Activated naive CD8-positive, alpha-beta T cell treated with anti-CD3 and anti-CD28 coated beads for 36 hours (primary cell): Measurements from ENCODE around the gene RBMS1. TPM values are rescaled to one million over a fixed set of nuclear protein-coding genes. Genes with fewer than 3 reads are reported as not detected.
A peak's percentile ranks its signal among the peaks of the same experiment; 100 is the strongest.

Experiments used
- DNase-seq: peaks from one replicate; pipeline ENCODE4 v3.0.0; 2021
- H3K27ac Mint-ChIP-seq: one replicate; pipeline ENCODE4 v1.8.0; 2022; ENCODE audit warnings: mild to moderate bottlenecking, moderate library complexity, mixed read lengths
- H3K27me3 Mint-ChIP-seq: one replicate; pipeline ENCODE4 v1.8.0; 2022; ENCODE audit warnings: mild to moderate bottlenecking, mixed read lengths
- H3K36me3 Mint-ChIP-seq: one replicate; pipeline ENCODE4 v1.8.0; 2021; ENCODE audit warnings: mild to moderate bottlenecking, mixed read lengths
- H3K4me1 Mint-ChIP-seq: one replicate; pipeline ENCODE4 v1.8.0; 2021; ENCODE audit warnings: mixed read lengths
- H3K4me3 Mint-ChIP-seq: one replicate; pipeline ENCODE4 v1.8.0; 2022; ENCODE audit warnings: mild to moderate bottlenecking, moderate library complexity, mixed read lengths
- H3K9me3 Mint-ChIP-seq: one replicate; pipeline ENCODE4 v1.8.0; 2022; ENCODE audit warnings: mixed read lengths
- total RNA-seq, 2 experiments: library from RNA; stranded (reverse); gene quantifications; one replicate each; pipeline ENCODE4 v1.2.3, GENCODE V29; 2021

RBMS1 gene
- total RNA-seq, 2 experiments from 2014 or later: 39.3 to 39.9 TPM

GRCh38 chr2:160510617-160511016 is 17.0 kb upstream of the RBMS1 start:
- H3K27ac Mint-ChIP-seq: no peak overlapping the region
- H3K36me3 Mint-ChIP-seq: no peaks in the 10 kb centered on the region
- no peaks in the 10 kb centered on the region for H3K27me3 Mint-ChIP-seq
- H3K9me3 Mint-ChIP-seq: no peaks in the 10 kb centered on the region
- DNase-seq: no peak
- peaks cover 29% of the 10 kb centered on the region for H3K4me1 Mint-ChIP-seq
- no peak overlapping the region for H3K4me3 Mint-ChIP-seq

- Mint-ChIP-seq H3K4me1 (peaks cover 21% of the 10 kb centered on the region), H3K27ac (no peak overlapping the region), H3K4me3 (no peak overlapping the region), H3K27me3 (no peaks in the 10 kb centered on the region), H3K36me3 (no peaks in the 10 kb centered on the region), H3K9me3 (no peaks in the 10 kb centered on the region)
- no peak for DNase-seq
Measured at GRCh38 chr2:160509016-160509415, 15.4 kb upstream of the RBMS1 start.

GRCh38 chr2:160507464-160507863 is 13.9 kb upstream of the RBMS1 start:
- H3K4me1 Mint-ChIP-seq: peaks cover 15% of the 10 kb centered on the region
- H3K27ac Mint-ChIP-seq: no peak overlapping the region
- no peaks in the 10 kb centered on the region for H3K27me3 Mint-ChIP-seq

GRCh38 chr2:160507046-160507407 is 13.4 kb upstream of the RBMS1 start:
- Mint-ChIP-seq H3K27ac (no peak overlapping the region), H3K27me3 (no peaks in the 10 kb centered on the region), H3K9me3 (no peaks in the 10 kb centered on the region), H3K36me3 (no peaks in the 10 kb centered on the region), H3K4me1 (peaks cover 11% of the 10 kb centered on the region), H3K4me3 (no peak overlapping the region)
- DNase-seq: no peak

More at GRCh38 chr2:160507464-160507863, 13.9 kb upstream of the RBMS1 start:
- Mint-ChIP-seq H3K9me3 (no peaks in the 10 kb centered on the region), H3K36me3 (no peaks in the 10 kb centered on the region), H3K4me3 (no peak overlapping the region)
- DNase-seq: no peak

GRCh38 chr2:160506371-160507045 is 12.9 kb upstream of the RBMS1 start:
- Mint-ChIP-seq H3K4me1 (peaks cover 10% of the 10 kb centered on the region), H3K36me3 (no peaks in the 10 kb centered on the region), H3K4me3 (no peak overlapping the region), H3K9me3 (no peaks in the 10 kb centered on the region), H3K27me3 (no peaks in the 10 kb centered on the region), H3K27ac (no peak overlapping the region)
- no peak for DNase-seq

- no peaks in the 10 kb centered on the region for H3K36me3 Mint-ChIP-seq
- H3K27me3 Mint-ChIP-seq: no peaks in the 10 kb centered on the region
- H3K9me3 Mint-ChIP-seq: no peaks in the 10 kb centered on the region
- H3K4me3 Mint-ChIP-seq: no peak overlapping the region
- DNase-seq: no peak
- peaks cover 10% of the 10 kb centered on the region for H3K4me1 Mint-ChIP-seq
- no peak overlapping the region for H3K27ac Mint-ChIP-seq
Measured at GRCh38 chr2:160505256-160505655, 11.6 kb upstream of the RBMS1 start.

GRCh38 chr2:160502478-160502877 is 8.9 kb upstream of the RBMS1 start:
- Mint-ChIP-seq H3K4me3 (no peak overlapping the region), H3K27me3 (no peaks in the 10 kb centered on the region), H3K9me3 (no peaks in the 10 kb centered on the region), H3K4me1 (peaks cover 10% of the 10 kb centered on the region), H3K27ac (no peak overlapping the region), H3K36me3 (no peaks in the 10 kb centered on the region)
- no peak for DNase-seq

GRCh38 chr2:160501370-160501769 is 7.8 kb upstream of the RBMS1 start:
- H3K9me3 Mint-ChIP-seq: no peaks in the 10 kb centered on the region
- no peak for DNase-seq
- H3K27ac Mint-ChIP-seq: no peak overlapping the region
- no peaks in the 10 kb centered on the region for H3K27me3 Mint-ChIP-seq
- H3K36me3 Mint-ChIP-seq: no peaks in the 10 kb centered on the region
- H3K4me3 Mint-ChIP-seq: no peak overlapping the region
- H3K4me1 Mint-ChIP-seq: peaks cover 2% of the 10 kb centered on the region

- no peak for DNase-seq
- Mint-ChIP-seq H3K4me3 (no peak overlapping the region), H3K36me3 (no peaks in the 10 kb centered on the region), H3K4me1 (peaks cover 14% of the 10 kb centered on the region), H3K27ac (no peak overlapping the region), H3K9me3 (no peaks in the 10 kb centered on the region), H3K27me3 (no peaks in the 10 kb centered on the region)
Measured at GRCh38 chr2:160499865-160500264, 6.3 kb upstream of the RBMS1 start.

- Mint-ChIP-seq H3K4me3 (no peak overlapping the region), H3K27ac (no peak overlapping the region), H3K9me3 (no peaks in the 10 kb centered on the region), H3K36me3 (no peaks in the 10 kb centered on the region), H3K27me3 (no peaks in the 10 kb centered on the region), H3K4me1 (peaks cover 21% of the 10 kb centered on the region)
- no peak for DNase-seq
Measured at GRCh38 chr2:160498137-160498536, 4.5 kb upstream of the RBMS1 start.

GRCh38 chr2:160494201-160494644 is 616 bp upstream of the RBMS1 start:
- peak overlapping the region; percentile 85 for H3K4me3 Mint-ChIP-seq
- peaks cover 42% of the 10 kb centered on the region for H3K4me1 Mint-ChIP-seq
- no peak overlapping the region for H3K27ac Mint-ChIP-seq
- H3K9me3 Mint-ChIP-seq: no peaks in the 10 kb centered on the region
- H3K36me3 Mint-ChIP-seq: no peaks in the 10 kb centered on the region
- H3K27me3 Mint-ChIP-seq: no peaks in the 10 kb centered on the region
- DNase-seq: no peak

- peak overlapping the region; percentile 87 for H3K27ac Mint-ChIP-seq
- H3K4me1 Mint-ChIP-seq: peaks cover 55% of the 10 kb centered on the region
- H3K9me3 Mint-ChIP-seq: no peaks in the 10 kb centered on the region
- no peaks in the 10 kb centered on the region for H3K27me3 Mint-ChIP-seq
- H3K4me3 Mint-ChIP-seq: peak overlapping the region; percentile 85
- peak; percentile 80 for DNase-seq
- H3K36me3 Mint-ChIP-seq: peaks cover 4% of the 10 kb centered on the region
Measured at GRCh38 chr2:160492401-160493226, 993 bp downstream of the RBMS1 start.

GRCh38 chr2:160491911-160492371 is 1.7 kb downstream of the RBMS1 start:
- peak overlapping the region; percentile 85 for H3K4me3 Mint-ChIP-seq
- peak overlapping the region; percentile 87 for H3K27ac Mint-ChIP-seq
- H3K36me3 Mint-ChIP-seq: peaks cover 4% of the 10 kb centered on the region
- no peaks in the 10 kb centered on the region for H3K9me3 Mint-ChIP-seq
- DNase-seq: no peak
- H3K27me3 Mint-ChIP-seq: no peaks in the 10 kb centered on the region
- H3K4me1 Mint-ChIP-seq: peaks cover 61% of the 10 kb centered on the region

- H3K4me3 Mint-ChIP-seq: peak overlapping the region; percentile 38
- H3K36me3 Mint-ChIP-seq: peaks cover 4% of the 10 kb centered on the region
- no peaks in the 10 kb centered on the region for H3K27me3 Mint-ChIP-seq
- no peak for DNase-seq
- H3K9me3 Mint-ChIP-seq: no peaks in the 10 kb centered on the region
- peak overlapping the region; percentile 87 for H3K27ac Mint-ChIP-seq
- H3K4me1 Mint-ChIP-seq: peaks cover 65% of the 10 kb centered on the region
Measured at GRCh38 chr2:160490733-160491685, 2.6 kb downstream of the RBMS1 start.

GRCh38 chr2:160489111-160489510 is 4.5 kb downstream of the RBMS1 start:
- peaks cover 66% of the 10 kb centered on the region for H3K4me1 Mint-ChIP-seq

More at GRCh38 chr2:160489111-160489510, 4.5 kb downstream of the RBMS1 start:
- Mint-ChIP-seq H3K9me3 (no peaks in the 10 kb centered on the region), H3K4me3 (no peak overlapping the region), H3K27ac (peak overlapping the region; percentile 68), H3K36me3 (peaks cover 6% of the 10 kb centered on the region), H3K27me3 (no peaks in the 10 kb centered on the region)
- DNase-seq: no peak
